Psoas muscle (tissue), 8 donors: ENCODE results near the gene SLAIN1. TPM values are rescaled to one million over a fixed set of nuclear protein-coding genes. Genes with fewer than 3 reads are reported as not detected.

Experiments used
- ATAC-seq, 4 donors: fragments of 200-7000 bp; cut with Tn5 transposase; one replicate each; pipeline ENCODE4 v1.9.1; 2020; ENCODE audit warnings: moderate library complexity in 3 of 4, mild to moderate bottlenecking in 2 of 4
- DNase-seq, 2 donors: peaks; one replicate each; pipeline ENCODE4 v3.0.0-alpha.2; 2020
- H3K27ac ChIP-seq: fragments of 200-600 bp; one replicate; pipeline ENCODE4 v1.8.0; 2022
- H3K27me3 ChIP-seq, 3 donors: fragments of 200-600 bp in 1 of 3; one replicate each; pipeline versions ENCODE4 v1.6.1 to v1.8.0; 2013 to 2022; ENCODE audit warnings: low read length in 2 of 3, mild to moderate bottlenecking in 2 of 3, moderate library complexity in 1 of 3; ENCODE audit not compliant: insufficient read depth in 3 of 3
- H3K36me3 ChIP-seq, 2 donors: fragments of 200-600 bp in 1 of 2; one replicate each; pipeline versions ENCODE4 v1.6.1 to v1.8.0; 2013 to 2022; ENCODE audit warnings: low read depth in 1 of 2, mild to moderate bottlenecking in 1 of 2, moderate library complexity in 1 of 2; ENCODE audit not compliant: insufficient read depth in 1 of 2
- H3K4me1 ChIP-seq: fragments of 200-600 bp; one replicate; pipeline ENCODE4 v1.8.0; 2022
- H3K4me3 ChIP-seq: fragments of 200-600 bp; one replicate; pipeline ENCODE4 v1.8.0; 2022; ENCODE audit warnings: mild to moderate bottlenecking
- H3K9me3 ChIP-seq: fragments of 200-600 bp; one replicate; pipeline ENCODE4 v1.8.0; 2022
- CTCF ChIP-seq: fragments of 200-600 bp; IDR thresholded peaks from one replicate; pipeline ENCODE4 v1.8.0; 2022; ENCODE audit warnings: antibody characterized with exemption
- WGBS, 3 donors: extraction: QIAGEN DNeasy Blood & Tissue Kit; methylation state at CpG; one replicate each; pipeline versions ENCODE4 v1.1.6 to v1.1.7; 2013; 5-methylcytosine and 5-hydroxymethylcytosine counted together
- intact Hi-C, 2 donors: fragments of 100-400 bp; cut with DNase I; formaldehyde crosslinking; loops; one replicate each; pipeline versions ENCODE4 v1.11.0 to v1.14.2; 2022
- polyA plus RNA-seq, 3 donors: library from polyadenylated mRNA; stranded (reverse); fragments of 200-250 nt; gene quantifications; one replicate each; pipeline ENCODE4 v1.2.3, GENCODE V29; 2013
- total RNA-seq, 4 donors: library from RNA; stranded (reverse); fragmentation: NEBNext Ultra II Directional in 2 of 4; extraction: Animal tissue kit (Norgen Biotek cat#: 25700) in 2 of 4; gene quantifications; one replicate each; pipeline versions ENCODE4 v1.2.1 to v1.2.4, GENCODE V29; 2021 to 2023
- donor health status: healthy with polysubstance abuse.
- donor health status: DM: no; HTN: no; CAD: no; lungs with moderate emphysema.
- donor health status: Bipolar disorder and iron deficiency.
- donor health status: healthy.
- donor health status: DM: yes; HTN: yes; CAD: no.
- donor health status: DM: no; HTN: no; CAD: no.
- donor health status: DM: no; HTN: no; CAD: no.
- donor health status: DM: yes; HTN: yes; CAD: no.

The SLAIN1 gene
- total and polyA plus RNA-seq, 7 donors, result 0.69 to 6.6 (median 3.1) TPM

DNA sequence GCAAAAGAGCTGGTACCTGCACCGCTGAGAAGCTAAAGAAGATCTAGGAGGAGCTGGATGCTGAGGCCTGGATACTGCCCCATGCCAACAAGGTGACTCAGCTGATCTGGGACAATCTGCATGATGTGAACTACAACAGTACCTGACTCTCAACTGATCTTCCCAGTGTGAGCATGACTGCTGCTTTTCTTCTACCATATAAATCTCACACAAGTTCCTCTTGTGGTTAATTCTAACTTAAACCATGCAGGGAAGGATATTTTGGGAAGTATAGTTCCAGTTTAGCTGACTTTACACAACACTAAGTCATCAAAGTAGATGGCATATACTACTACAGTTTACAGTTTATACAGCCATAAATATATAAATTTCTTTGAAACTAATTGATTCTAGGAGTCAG is 91.9 kb downstream of the SLAIN1 start:
- no peaks in the 10 kb centered on the region for H3K36me3 ChIP-seq
- intact Hi-C loops, result no loop called here
- no peak for TF ChIP-seq CTCF
- 95 to 100% (median 97%) methylated on average over 1 of the region's 1 CpG for WGBS, 3 donors
- H3K27me3 ChIP-seq, result peaks cover 0 to 3% (median 0%) of the 10 kb centered on the region in 3 donors
- ATAC-seq, result no peak
- H3K4me1 ChIP-seq, result no peaks in the 10 kb centered on the region
- no peak overlapping the region for H3K4me3 ChIP-seq
- no peak overlapping the region for H3K27ac ChIP-seq
- no peak for DNase-seq
- H3K9me3 ChIP-seq, result peaks cover 7% of the 10 kb centered on the region

DNA sequence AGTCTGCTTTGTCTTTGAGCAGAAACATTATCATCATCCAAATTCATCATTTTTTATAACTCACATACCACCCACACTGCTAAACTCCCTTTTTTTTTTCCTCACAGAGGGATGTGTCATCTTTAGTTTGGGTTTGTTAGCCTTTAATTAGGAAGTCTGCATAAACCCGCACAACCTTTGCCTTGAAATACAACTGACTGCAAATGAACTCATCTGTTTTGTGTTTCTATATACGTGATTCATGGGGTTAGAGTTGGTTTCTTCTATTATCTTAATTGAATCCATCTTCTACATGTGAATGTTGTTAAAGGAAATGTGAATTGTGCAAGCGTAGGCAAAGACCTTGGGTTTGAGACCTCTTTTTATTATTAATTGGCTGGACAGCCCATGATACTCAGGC is 102.7 kb downstream of the SLAIN1 start:
- Histone ChIP-seq H3K4me1 (no peaks in the 10 kb centered on the region), H3K9me3 (no peaks in the 10 kb centered on the region), H3K36me3 (no peaks in the 10 kb centered on the region), H3K27me3 (no peaks in the 10 kb centered on the region), H3K4me3 (no peak overlapping the region), H3K27ac (no peak overlapping the region)
- 78 to 88% (median 82%) methylated on average over 3 of the region's 3 CpGs for WGBS, 3 donors
- no peak for DNase-seq
- no peak for ATAC-seq
- TF ChIP-seq CTCF, result no peak
- intact Hi-C loops, result no loop called here

DNA sequence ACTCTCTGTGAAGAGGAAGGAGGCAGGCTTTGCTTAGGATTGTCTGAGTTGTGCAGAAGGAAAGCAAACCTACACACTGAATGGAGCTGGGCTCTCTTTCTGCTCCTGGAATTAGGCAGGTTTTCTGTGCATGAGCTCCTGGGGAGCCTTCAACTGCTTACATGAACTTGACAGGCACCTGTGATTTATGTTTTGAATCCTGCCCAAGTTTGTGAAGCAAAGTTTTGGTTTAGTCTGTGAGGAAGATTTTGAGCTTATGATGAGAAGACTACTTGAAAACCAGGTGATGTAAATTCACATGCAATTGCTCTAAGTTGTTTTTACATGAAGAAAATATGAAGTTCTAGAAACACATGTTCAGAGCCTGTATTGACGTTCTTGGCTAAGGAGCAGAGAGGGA is 109.0 kb downstream of the SLAIN1 start:
- 68 to 80% (median 76%) methylated on average over 1 of the region's 1 CpG for WGBS, 3 donors
- intact Hi-C loops, result no loop called here
- Histone ChIP-seq H3K9me3 (no peaks in the 10 kb centered on the region), H3K27ac (no peak overlapping the region), H3K4me1 (no peaks in the 10 kb centered on the region), H3K4me3 (no peak overlapping the region), H3K36me3 (no peaks in the 10 kb centered on the region), H3K27me3 (no peaks in the 10 kb centered on the region)
- ATAC-seq (no peak), DNase-seq (no peak)
- TF ChIP-seq CTCF, result no peak

- intact Hi-C loops, result no loop called here
- Histone ChIP-seq H3K4me1 (no peaks in the 10 kb centered on the region), H3K4me3 (no peak overlapping the region), H3K9me3 (no peaks in the 10 kb centered on the region), H3K27me3 (no peaks in the 10 kb centered on the region), H3K27ac (no peak overlapping the region), H3K36me3 (no peaks in the 10 kb centered on the region)
- TF ChIP-seq CTCF, result no peak
- ATAC-seq, result no peak
- WGBS, 3 donors, result 67 to 75% (median 74%) methylated on average over 6 of the region's 6 CpGs
- DNase-seq, result no peak
Observed at GRCh38 chr13:77807431-77808135, 110.1 kb downstream of the SLAIN1 start.

DNA sequence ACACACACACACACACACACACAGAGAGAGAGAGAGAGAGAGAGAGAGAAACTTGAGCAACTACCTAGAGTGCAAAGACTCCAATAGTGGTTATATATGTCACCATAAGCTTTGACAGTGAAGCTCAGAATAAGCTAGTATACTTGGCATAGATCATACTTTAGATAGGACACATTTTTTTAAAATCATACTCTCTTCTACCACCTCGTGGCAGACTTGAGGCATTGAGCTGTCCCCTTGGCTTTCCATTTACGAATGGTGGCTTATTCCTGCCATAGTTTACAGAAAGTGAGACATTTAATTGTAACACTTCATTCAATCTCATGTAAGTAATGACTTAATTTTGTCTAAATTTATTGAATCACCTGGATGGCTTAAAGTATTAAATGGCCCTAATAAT is 112.9 kb downstream of the SLAIN1 start:
- Histone ChIP-seq H3K27ac (no peak overlapping the region), H3K27me3 (no peaks in the 10 kb centered on the region), H3K4me3 (no peak overlapping the region), H3K9me3 (no peaks in the 10 kb centered on the region), H3K36me3 (no peaks in the 10 kb centered on the region), H3K4me1 (no peaks in the 10 kb centered on the region)
- ATAC-seq, result no peak
- no peak for DNase-seq
- 40 to 78% (median 45%) methylated on average over 2 of the region's 2 CpGs for WGBS, 3 donors
- TF ChIP-seq CTCF, result peak; percentile 22
- intact Hi-C loops, result no loop called here
